Measurements from ENCODE around the gene CHRNA4.

CHRNA4 gene

DNA sequence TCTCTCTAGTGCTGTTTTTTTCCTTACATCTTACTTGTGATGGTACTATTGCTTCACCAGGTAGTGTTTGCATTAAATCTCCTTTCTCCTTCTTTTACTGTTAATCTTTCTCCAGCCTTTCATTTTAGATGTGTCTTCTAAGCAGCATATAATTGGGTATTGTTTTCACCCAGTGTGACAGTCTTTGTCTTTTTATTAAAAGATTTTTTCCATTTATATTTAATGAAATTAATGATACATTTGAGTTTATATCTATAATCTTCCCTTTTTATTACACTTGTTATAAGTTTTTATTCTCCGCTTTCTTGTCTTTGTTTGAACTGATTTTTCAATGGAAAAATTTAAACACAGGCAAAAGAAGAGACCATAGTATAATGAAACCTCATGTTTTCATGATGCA is 59.5 kb downstream of the CHRNA4 start:
- ATAC-seq (ENCODE audit: low read depth) (no peak), DNase-seq (ENCODE audit: low spot score) (no peak)
- Histone ChIP-seq H3K27ac (ENCODE audit: poor library complexity, severe bottlenecking) (no peak overlapping the region), H3K36me3 (ENCODE audit: low read depth) (no peaks in the 10 kb centered on the region), H3K9me3 (ENCODE audit: severe bottlenecking) (peaks cover 17% of the 10 kb centered on the region), H3K4me3 (ENCODE audit: severe bottlenecking) (no peak overlapping the region), H3K27me3 (ENCODE audit: insufficient read depth, poor library complexity, severe bottlenecking) (peaks cover 18% of the 10 kb centered on the region), H3K4me1 (ENCODE audit: insufficient read depth, poor library complexity, severe bottlenecking) (no peaks in the 10 kb centered on the region)
- TF ChIP-seq, protein P1, sequence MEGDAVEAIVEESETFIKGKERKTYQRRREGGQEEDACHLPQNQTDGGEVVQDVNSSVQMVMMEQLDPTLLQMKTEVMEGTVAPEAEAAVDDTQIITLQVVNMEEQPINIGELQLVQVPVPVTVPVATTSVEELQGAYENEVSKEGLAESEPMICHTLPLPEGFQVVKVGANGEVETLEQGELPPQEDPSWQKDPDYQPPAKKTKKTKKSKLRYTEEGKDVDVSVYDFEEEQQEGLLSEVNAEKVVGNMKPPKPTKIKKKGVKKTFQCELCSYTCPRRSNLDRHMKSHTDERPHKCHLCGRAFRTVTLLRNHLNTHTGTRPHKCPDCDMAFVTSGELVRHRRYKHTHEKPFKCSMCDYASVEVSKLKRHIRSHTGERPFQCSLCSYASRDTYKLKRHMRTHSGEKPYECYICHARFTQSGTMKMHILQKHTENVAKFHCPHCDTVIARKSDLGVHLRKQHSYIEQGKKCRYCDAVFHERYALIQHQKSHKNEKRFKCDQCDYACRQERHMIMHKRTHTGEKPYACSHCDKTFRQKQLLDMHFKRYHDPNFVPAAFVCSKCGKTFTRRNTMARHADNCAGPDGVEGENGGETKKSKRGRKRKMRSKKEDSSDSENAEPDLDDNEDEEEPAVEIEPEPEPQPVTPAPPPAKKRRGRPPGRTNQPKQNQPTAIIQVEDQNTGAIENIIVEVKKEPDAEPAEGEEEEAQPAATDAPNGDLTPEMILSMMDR (IDR thresholded peaks at IDR 0.05; ENCODE audit: poor library complexity, severe bottlenecking), result no peak

DNA sequence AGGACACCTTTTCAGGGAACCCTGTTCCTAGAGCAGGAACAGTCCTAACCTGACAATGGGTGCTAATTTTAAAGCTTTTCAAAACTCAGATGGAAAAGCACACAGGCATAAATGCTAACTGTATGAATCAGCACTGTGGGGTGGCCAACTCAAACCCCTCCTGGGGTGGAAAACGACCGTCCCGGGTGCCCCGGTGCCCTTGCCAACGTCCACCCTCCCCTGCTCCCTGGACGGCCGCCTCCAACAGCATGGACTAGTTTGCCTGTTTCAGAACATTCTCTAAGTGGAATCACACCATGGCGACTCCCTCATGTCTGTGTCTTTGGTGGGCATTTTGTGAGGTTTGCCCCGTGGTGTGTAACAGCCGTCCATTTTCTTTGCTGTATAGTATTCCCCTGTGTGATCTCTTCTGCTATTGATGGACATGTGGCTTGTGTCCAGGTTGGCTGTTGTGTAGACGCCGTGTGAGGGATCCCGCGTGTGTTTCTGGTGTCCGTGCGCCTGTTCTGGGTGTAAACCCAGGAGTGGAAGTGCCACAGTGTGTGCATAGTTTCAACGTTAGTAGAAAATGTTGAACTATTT is 62.3 kb downstream of the CHRNA4 start:
- TF ChIP-seq, protein P1 (IDR thresholded peaks at IDR 0.05; ENCODE audit: poor library complexity, severe bottlenecking), result no peak
- DNase-seq (ENCODE audit: low spot score) (no peak), ATAC-seq (ENCODE audit: low read depth) (no peak)
- peaks cover 17% of the 10 kb centered on the region for H3K9me3 ChIP-seq (ENCODE audit: severe bottlenecking)
- H3K36me3 ChIP-seq (ENCODE audit: low read depth), result no peaks in the 10 kb centered on the region
- H3K27ac ChIP-seq (ENCODE audit: poor library complexity, severe bottlenecking), result no peak overlapping the region
- H3K4me1 ChIP-seq (ENCODE audit: insufficient read depth, poor library complexity, severe bottlenecking), result no peaks in the 10 kb centered on the region
- no peak overlapping the region for H3K4me3 ChIP-seq (ENCODE audit: severe bottlenecking)
- H3K27me3 ChIP-seq (ENCODE audit: insufficient read depth, poor library complexity, severe bottlenecking), result peaks cover 44% of the 10 kb centered on the region

GRCh38 chr20:63297796-63298572 is 63.2 kb downstream of the CHRNA4 start:
- H3K4me3 ChIP-seq (ENCODE audit: severe bottlenecking), result no peak overlapping the region
- DNase-seq (ENCODE audit: low spot score) (peak; percentile 83), ATAC-seq (ENCODE audit: low read depth) (no peak)
- H3K9me3 ChIP-seq (ENCODE audit: severe bottlenecking), result peaks cover 17% of the 10 kb centered on the region
- H3K27ac ChIP-seq (ENCODE audit: poor library complexity, severe bottlenecking), result no peak overlapping the region
- TF ChIP-seq, protein P1 (IDR thresholded peaks at IDR 0.05; ENCODE audit: poor library complexity, severe bottlenecking), result no peak
- no peaks in the 10 kb centered on the region for H3K36me3 ChIP-seq (ENCODE audit: low read depth)
- peaks cover 44% of the 10 kb centered on the region for H3K27me3 ChIP-seq (ENCODE audit: insufficient read depth, poor library complexity, severe bottlenecking)
- H3K4me1 ChIP-seq (ENCODE audit: insufficient read depth, poor library complexity, severe bottlenecking), result no peaks in the 10 kb centered on the region

DNA sequence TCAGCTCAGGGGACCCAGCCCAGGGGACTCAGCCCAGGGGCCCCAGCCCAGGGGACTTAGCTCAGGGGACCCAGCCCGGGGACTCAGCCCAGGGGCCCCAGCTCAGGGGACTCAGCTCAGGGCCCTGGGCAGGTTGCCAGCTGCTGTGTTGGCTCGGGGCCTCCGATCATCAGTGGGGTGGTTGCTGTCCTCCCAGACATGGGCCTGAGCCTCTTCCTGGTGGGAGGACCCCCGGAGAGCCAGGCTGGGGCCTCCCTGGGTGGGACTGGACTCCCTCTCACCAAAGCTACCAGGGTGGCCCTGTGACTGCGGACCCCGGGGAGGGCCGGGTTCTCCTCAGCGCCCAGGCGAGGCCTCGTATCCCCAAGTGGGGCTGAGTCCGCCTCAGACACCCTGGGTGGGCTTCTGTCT is 63.8 kb downstream of the CHRNA4 start:
- Histone ChIP-seq H3K9me3 (ENCODE audit: severe bottlenecking) (peaks cover 17% of the 10 kb centered on the region), H3K27ac (ENCODE audit: poor library complexity, severe bottlenecking) (no peak overlapping the region), H3K4me1 (ENCODE audit: insufficient read depth, poor library complexity, severe bottlenecking) (no peaks in the 10 kb centered on the region), H3K36me3 (ENCODE audit: low read depth) (no peaks in the 10 kb centered on the region), H3K4me3 (ENCODE audit: severe bottlenecking) (no peak overlapping the region), H3K27me3 (ENCODE audit: insufficient read depth, poor library complexity, severe bottlenecking) (peaks cover 44% of the 10 kb centered on the region)
- DNase-seq (ENCODE audit: low spot score) (peak; percentile 84), ATAC-seq (ENCODE audit: low read depth) (no peak)
- TF ChIP-seq, protein P1 (IDR thresholded peaks at IDR 0.05; ENCODE audit: poor library complexity, severe bottlenecking), result no peak

All from RWPE2 (cell line).